HTR-8/SVneo (cell line): Measurements from ENCODE around the gene FBXL3.

ENCODE experiments used
- DNase-seq: peaks from one replicate; pipeline ENCODE4 v3.0.0; 2011; ENCODE audit warnings: low spot score, mixed read lengths; ENCODE audit not compliant: insufficient read length
- FAIRE-seq: peaks from 2 replicates; lab custom pipeline; 2011; peaks lifted over from hg19 to GRCh38; lab: Jason Lieb, UNC

The FBXL3 gene

GRCh38 chr13:76958841-76959432, 68.0 kb downstream of the FBXL3 start:
- DNase-seq = no peak
- no peak for FAIRE-seq

- DNase-seq (no peak), FAIRE-seq (no peak)
Observed at GRCh38 chr13:76955661-76956060, 71.3 kb downstream of the FBXL3 start.
